DOHH2 (cell line): ENCODE data around the gene ANKRD13B.

ENCODE experiments used
- H3F3A ChIP-seq: fragments of 200-600 bp; sonication (generic), shearing (Covaris generic); 2 replicates; pipeline ENCODE4 v1.6.0; 2016; ENCODE audit warnings: antibody characterized with exemption, mild to moderate bottlenecking; ENCODE audit not compliant: control insufficient read depth, insufficient read depth
- H3K27ac ChIP-seq: fragments of 200-600 bp; sonication (generic); 2 replicates; pipeline ENCODE4 v1.5.1; 2014; ENCODE audit warnings: low read depth, mild to moderate bottlenecking, low read length, moderate library complexity
- H3K27me3 ChIP-seq: fragments of 200-600 bp; sonication (generic); 2 replicates; pipeline ENCODE4 v1.6.1; 2014; ENCODE audit warnings: mild to moderate bottlenecking, low read length, mixed read lengths; ENCODE audit not compliant: control insufficient read depth
- H3K36me3 ChIP-seq: fragments of 200-600 bp; sonication (generic); 2 replicates; pipeline ENCODE4 v1.6.1; 2014; ENCODE audit warnings: mild to moderate bottlenecking, low read length, moderate library complexity, mixed read lengths; ENCODE audit not compliant: control insufficient read depth
- H3K4me1 ChIP-seq: fragments of 200-600 bp; sonication (generic); 2 replicates; pipeline ENCODE4 v1.6.1; 2014; ENCODE audit warnings: mild to moderate bottlenecking, low read length, mixed read lengths; ENCODE audit not compliant: control insufficient read depth
- H3K4me2 ChIP-seq: fragments of 200-600 bp; sonication (generic); 2 replicates; pipeline ENCODE4 v1.6.0; 2014; ENCODE audit warnings: mild to moderate bottlenecking, low read length, moderate library complexity
- H3K4me3 ChIP-seq: fragments of 200-600 bp; sonication (generic); 2 replicates; pipeline ENCODE4 v1.5.1; 2014; ENCODE audit warnings: mild to moderate bottlenecking, low read length, mixed read lengths
- H3K79me2 ChIP-seq: fragments of 200-600 bp; sonication (generic); 2 replicates; pipeline ENCODE4 v1.6.1; 2014; ENCODE audit warnings: mild to moderate bottlenecking, low read length, mixed read lengths; ENCODE audit not compliant: control insufficient read depth
- H3K9me2 ChIP-seq: fragments of 200-600 bp; sonication (generic); replicated peaks from 2 replicates; pipeline ENCODE4 v1.6.1; 2014; ENCODE audit warnings: mild to moderate bottlenecking, low read length, mixed read lengths; ENCODE audit not compliant: control insufficient read depth
- H3K9me3 ChIP-seq: fragments of 200-600 bp; sonication (generic); 2 replicates; pipeline ENCODE4 v1.6.1; 2014; ENCODE audit warnings: antibody characterized with exemption, low read length, mixed read lengths; ENCODE audit not compliant: control insufficient read depth, insufficient read depth
- H4K20me1 ChIP-seq: fragments of 200-600 bp; sonication (generic); 2 replicates; pipeline ENCODE4 v1.6.0; 2014; ENCODE audit warnings: low read depth, mild to moderate bottlenecking, antibody characterized with exemption, low read length, moderate library complexity; ENCODE audit not compliant: control insufficient read depth, insufficient read depth
- CTCF ChIP-seq: fragments of 200-600 bp; sonication (generic); IDR thresholded peaks from one replicate; pipeline ENCODE4 v1.5.1; 2014; ENCODE audit warnings: antibody characterized with exemption, mild to moderate bottlenecking, low read depth, low read length; ENCODE audit not compliant: poor library complexity, severe bottlenecking
- EZH2phosphoT487 ChIP-seq: fragments of 200-600 bp; sonication (generic); IDR thresholded peaks from 2 replicates; pipeline ENCODE4 v1.6.1; 2017; ENCODE audit warnings: borderline replicate concordance, mild to moderate bottlenecking, antibody characterized with exemption, low read length, moderate library complexity, mixed read lengths

ANKRD13B gene

DNA sequence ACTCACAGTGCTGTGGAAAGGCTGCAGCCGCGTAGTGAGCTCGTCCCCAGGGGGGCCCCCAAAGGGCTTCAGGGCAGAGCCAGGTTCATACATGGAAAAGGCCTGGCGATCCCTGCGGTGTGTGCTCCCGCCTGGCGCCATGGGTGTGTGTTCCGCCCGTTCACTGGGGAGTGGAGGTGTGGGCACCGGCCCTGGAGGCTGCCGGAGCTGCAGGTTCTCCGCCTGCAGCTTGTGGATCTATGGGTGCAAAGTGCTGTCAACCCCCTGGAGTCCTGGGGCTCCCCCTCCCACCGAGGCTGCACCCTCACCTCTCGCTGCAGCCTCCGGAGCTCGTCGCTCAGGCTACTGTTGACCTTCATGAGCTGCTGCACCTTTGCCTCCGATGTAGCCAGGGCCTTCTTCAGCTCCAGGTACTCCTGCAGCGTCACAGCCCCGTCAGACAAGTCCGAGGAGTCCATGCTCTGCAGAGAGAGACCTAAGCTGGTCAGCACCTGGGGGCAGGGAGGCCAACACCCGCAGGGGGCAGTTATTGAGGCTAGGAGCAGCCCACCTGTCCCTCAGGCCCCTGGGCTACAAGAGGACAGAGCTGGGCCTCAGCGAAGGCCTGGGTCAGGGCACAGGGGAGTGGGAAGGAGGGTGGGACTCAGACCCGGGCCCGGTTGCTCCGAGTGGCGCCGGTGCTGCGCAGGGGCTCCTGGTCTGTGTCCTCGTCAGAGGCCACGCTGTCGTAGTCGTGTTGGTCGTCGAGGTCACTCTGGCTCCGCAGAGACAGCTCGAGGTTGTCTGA, 16.5 kb upstream of the ANKRD13B start:
- Histone ChIP-seq H3K79me2 (no peaks in the 10 kb centered on the region), H3K9me2 (no peaks in the 10 kb centered on the region), H3F3A (no peaks in the 10 kb centered on the region), H3K27ac (no peak overlapping the region), H3K9me3 (no peaks in the 10 kb centered on the region), H3K4me1 (peaks cover 25% of the 10 kb centered on the region), H3K36me3 (peaks cover 89% of the 10 kb centered on the region), H3K27me3 (no peaks in the 10 kb centered on the region), H4K20me1 (no peaks in the 10 kb centered on the region), H3K4me2 (no peak overlapping the region), H3K4me3 (no peak overlapping the region)
- TF ChIP-seq EZH2phosphoT487 (no peak), CTCF (no peak)

- Histone ChIP-seq H3K36me3 (peaks cover 88% of the 10 kb centered on the region), H3K9me2 (no peaks in the 10 kb centered on the region), H3K4me3 (no peak overlapping the region), H3K4me2 (no peak overlapping the region), H3K27ac (no peak overlapping the region), H3K27me3 (no peaks in the 10 kb centered on the region), H3F3A (no peaks in the 10 kb centered on the region), H3K4me1 (peaks cover 25% of the 10 kb centered on the region), H4K20me1 (no peaks in the 10 kb centered on the region), H3K9me3 (no peaks in the 10 kb centered on the region), H3K79me2 (no peaks in the 10 kb centered on the region)
- no peak for TF ChIP-seq EZH2phosphoT487
- TF ChIP-seq CTCF: no peak
These were observed 15.9 kb upstream of the ANKRD13B start for GRCh38 chr17:29577001-29577370.

DNA sequence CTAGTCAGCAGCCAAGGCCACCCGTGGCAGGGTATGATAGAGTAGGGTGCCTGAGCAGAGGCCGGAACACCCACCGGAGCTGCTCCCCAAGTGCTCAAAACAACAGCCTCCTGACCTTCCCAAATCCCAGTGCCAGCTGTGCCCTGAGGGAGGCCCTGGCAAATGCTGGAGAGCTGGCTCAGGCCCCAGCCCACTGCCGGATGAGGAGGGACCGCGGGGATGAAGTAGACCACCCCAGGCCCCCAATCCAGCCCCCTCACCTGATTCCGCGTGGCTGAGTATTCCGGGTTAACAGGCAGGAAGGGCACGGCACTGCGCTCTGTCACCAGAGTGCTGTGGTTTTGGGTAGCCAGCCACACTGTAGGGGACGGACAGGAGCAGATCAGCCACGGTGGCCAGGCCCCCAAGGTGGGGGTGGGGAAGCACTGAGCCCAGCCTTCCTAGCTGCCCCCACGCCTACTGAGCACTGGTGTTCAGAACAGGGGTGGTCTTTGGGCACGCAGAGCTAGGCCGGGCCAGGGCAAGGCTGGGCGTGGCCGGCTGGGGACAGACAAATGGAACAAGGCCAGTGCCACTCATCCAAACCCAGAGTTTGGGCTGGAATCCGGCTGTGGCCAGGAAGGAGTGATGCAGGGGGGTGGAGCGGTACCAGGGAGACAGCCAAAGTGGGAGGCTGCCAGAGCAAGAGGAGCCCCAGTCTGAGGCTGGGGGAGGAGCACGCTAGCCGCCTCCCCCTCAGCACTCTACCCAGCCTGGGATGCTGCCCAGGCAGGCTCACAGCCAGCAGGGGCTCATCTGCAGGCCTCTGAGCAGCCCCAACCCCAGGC, 15.3 kb upstream of the ANKRD13B start:
- H3K27ac ChIP-seq: no peak overlapping the region
- H3K36me3 ChIP-seq: peaks cover 90% of the 10 kb centered on the region

More for the DNA sequence above, 15.3 kb upstream of the ANKRD13B start:
- Histone ChIP-seq H4K20me1 (no peaks in the 10 kb centered on the region), H3K9me2 (no peaks in the 10 kb centered on the region), H3K9me3 (no peaks in the 10 kb centered on the region), H3K4me3 (no peak overlapping the region), H3K4me1 (peaks cover 25% of the 10 kb centered on the region), H3K27me3 (no peaks in the 10 kb centered on the region), H3K4me2 (no peak overlapping the region), H3K79me2 (peaks cover 1% of the 10 kb centered on the region; the same call in 1 of the 2 replicates), H3F3A (no peaks in the 10 kb centered on the region)
- TF ChIP-seq EZH2phosphoT487 (no peak), CTCF (no peak)
